COLO668 (cell line): ENCODE measurements around the gene PRKCD.
A peak's percentile ranks its signal among the peaks of the same experiment; 100 is the strongest.
"Not testable (repeated sequence)": the region's sequence is repeated elsewhere in the genome, so short reads cannot be mapped to it uniquely, and the experiment has no call there.

Source experiments
- DNase-seq: peaks from one replicate; lab custom pipeline; 2025; ENCODE audit not compliant: unreplicated experiment; lab: John Stamatoyannopoulos, UW

The PRKCD gene

GRCh38 chr3:53139906-53140846, 20.8 kb upstream of the PRKCD start:
- no peak for DNase-seq

DNA sequence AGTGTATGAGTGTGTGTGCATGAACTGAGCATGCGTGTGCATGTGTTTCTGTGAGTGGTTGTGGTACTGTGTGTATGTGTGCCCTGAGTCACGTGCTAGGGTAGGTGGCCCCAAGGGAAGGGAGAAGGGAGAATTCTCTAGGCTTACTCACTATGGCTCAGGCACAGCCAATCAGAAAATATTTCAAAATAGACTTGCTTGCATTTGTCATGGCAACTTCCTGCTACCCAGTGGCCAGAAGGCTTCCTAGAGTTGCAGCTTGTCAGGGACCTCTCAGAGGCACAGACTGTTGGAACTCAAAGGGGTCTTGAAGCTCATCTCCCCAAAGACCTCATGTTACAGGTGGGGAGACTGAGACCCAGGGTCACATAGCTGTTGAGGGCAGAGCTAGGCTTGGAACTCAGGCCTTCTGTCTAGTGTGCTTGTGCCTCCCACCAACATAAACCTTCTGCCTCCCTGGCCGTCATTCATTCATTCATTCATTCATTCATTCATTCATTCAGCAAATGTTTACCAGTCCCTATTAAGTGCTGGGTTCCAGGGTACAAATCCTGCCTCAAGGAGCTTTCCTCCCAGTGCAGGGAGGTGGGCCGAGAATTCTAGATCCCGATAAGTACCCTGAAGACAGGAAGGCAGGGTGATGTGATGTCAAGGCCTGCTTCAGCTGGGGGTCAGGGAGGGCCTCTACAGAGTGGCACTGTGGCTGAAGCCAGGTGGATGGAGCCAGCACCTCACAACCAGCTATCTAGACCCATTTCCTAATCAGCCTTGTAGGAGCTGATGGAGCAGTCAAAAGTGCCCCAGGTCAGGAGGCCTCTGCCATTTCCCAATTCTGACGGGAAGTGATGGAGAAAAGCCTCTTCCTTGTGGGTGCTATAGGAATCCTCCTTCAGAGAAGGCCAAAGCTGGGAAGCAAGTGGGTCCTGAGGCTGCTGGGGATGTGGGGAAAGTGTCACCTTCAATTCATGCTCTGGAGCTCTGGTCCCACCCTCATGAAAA, 19.9 kb upstream of the PRKCD start:
- DNase-seq = no peak

- no peak for DNase-seq
These were observed 18.0 kb upstream of the PRKCD start for GRCh38 chr3:53142986-53143385.

DNA sequence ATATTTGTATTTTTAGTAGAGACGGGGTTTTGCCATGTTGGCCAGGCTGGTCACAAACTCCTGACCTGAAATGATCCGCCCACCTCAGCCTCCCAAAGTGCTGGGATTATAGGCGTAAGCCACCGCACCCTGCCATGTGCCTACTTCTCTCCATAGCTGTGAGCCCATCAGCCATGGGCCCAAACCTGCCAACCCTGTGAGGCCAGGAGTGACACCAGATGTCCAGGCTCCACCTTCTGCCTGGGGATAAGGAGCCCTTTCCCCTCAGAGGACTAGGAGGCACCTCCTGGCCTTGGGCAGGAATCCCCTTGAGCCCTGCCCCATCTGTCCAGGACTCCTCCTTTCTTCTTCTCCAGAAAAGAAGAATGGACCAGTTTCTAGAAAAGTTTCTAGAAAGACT, 16.6 kb upstream of the PRKCD start:
- DNase-seq = no peak

DNA sequence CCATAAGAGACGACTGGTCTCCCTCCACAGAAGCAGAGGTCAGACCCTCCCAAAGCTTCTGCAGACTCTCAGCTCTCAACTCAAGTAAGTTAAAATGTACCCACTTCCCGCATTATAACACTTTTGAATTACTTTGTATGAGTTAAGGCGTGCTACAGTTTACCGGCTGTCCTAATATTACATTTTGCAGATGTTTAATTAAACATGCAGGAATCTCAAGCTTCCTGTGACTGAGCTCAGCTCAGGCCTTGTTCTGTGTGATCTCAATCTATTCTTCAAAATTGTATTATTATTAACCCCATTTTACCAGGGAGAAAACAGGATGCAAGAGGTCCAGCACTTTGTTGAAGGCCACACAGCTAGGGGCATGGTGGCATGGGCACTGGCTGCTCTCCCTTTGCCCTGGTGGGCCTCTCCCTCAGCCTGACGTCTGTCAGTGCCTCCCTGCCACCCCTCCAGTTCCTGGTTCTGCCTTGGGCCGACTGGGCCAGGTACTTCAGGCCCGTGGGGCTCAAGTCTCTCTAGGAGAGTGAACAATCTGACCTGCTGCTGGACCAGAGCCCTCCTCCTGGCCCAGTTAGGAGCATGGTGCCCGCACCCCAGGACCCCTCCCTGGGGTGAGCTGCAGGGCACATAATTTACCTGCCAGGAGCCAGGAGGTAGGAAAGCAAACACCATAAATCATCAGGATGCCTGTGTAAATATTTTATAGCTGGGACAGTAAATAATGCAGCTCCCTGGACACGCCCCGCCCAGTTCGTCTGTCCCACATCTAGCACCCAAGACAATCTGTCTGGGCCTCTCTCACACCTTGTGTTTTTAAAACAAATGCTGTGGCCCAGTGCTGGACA, 15.9 kb upstream of the PRKCD start:
- DNase-seq = peak; percentile 59

DNA sequence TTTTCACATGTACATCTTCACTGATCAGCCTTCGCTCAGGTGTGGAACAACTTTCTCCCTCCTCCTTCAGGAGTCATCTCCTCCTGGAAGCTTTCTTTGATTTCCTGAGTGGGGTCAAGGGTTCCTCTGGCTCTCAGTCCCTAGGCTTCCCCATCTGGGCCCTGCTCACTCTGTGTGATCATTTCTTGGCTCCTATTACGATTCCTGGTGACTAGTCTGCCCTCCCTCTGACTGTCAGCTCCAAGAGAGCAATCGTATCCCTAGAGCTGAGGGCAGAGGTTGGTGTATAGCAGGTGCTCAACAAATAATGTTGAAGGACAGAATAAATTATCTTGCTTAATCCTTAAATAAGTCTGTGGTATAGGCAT, 15.3 kb upstream of the PRKCD start:
- peak; percentile 24 for DNase-seq

GRCh38 chr3:53146319-53146891, 14.6 kb upstream of the PRKCD start:
- no peak for DNase-seq

- DNase-seq = no peak
These were observed 13.7 kb upstream of the PRKCD start for GRCh38 chr3:53147151-53147902.

GRCh38 chr3:53147903-53148400, 13.1 kb upstream of the PRKCD start:
- no peak for DNase-seq

GRCh38 chr3:53149006-53149690, 11.9 kb upstream of the PRKCD start:
- no peak for DNase-seq

DNA sequence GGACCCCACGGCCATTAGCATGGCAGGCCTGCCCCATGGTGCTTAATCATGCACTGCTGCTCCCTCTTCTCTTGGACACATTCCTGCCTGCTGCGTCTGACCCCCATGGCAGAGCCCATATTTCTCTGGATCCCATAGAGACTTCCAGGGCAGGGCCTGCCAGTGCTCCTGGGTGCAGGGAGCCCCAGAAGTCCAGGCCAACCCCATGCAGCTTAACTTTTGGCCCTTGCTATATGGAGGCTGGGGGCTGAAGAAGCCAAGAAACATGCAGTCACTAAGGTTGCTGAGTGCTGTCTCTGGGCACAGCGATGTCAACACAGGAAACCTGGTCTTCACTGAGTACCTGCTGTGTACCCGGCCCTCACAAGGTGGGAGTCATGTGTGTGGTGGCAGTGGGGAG, 11.3 kb upstream of the PRKCD start:
- no peak for DNase-seq

DNA sequence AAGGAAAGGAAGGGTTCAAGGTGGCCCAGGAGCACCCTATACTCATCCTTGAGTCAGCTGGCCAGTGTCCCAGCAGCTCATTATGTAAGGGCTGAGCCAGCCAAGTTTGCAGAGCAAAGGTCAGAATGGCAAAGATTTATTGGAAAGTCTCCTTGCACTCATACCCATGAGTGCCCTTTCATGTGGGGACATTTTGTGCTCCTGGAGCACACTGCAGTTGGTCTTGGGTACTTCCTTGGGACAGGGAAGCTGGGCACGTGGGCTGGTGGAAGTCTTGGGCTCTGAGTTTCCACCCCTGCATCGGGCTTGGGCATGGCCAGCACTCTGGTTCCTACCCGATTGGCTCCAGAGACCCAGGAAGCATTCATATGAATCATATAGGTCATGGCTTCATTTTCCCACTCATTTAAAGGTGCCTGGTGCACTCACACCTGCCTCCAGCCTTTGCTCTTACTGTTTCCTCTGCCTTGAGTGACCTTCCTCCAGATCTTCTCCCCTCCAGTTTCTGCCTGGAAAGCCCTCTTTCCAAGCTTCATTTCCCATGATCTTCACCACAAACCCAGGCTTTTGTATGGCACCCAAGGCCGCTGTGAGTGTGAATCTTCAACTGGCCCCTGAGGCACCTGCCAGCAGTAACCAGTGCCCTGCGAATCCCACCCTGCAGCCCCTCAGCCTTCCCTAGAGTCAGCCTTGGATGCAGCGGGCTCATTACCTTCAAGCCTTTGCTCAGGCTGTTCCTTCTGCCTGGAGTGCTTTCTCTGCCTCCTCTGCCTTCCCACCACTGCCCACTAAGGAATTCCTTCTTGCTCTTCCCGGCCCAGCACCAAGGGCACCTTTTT, 10.5 kb upstream of the PRKCD start:
- DNase-seq = no peak

GRCh38 chr3:53151086-53151438, 9.9 kb upstream of the PRKCD start:
- DNase-seq = not testable (repeated sequence)

DNA sequence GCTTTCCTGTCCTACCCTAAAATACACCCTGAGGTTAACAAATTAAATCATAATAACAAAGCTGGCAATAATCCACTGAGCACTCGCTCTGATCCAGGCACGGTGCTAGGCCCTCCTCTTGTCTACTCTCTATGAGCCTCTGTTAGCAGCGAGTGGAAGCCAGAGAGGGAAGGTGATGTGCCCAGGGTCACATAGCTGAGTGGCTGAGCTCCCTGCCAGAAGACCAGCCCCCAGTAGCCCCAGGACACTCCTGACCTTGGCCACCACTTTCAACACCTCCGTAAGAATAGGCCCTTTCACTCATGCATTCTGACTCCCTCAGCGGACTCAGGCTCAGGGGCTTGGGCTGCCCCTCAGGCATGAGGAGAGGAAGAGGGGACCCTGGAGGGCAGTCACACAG, 9.5 kb upstream of the PRKCD start:
- DNase-seq = no peak

GRCh38 chr3:53151870-53152660, 8.9 kb upstream of the PRKCD start:
- DNase-seq = no peak

DNA sequence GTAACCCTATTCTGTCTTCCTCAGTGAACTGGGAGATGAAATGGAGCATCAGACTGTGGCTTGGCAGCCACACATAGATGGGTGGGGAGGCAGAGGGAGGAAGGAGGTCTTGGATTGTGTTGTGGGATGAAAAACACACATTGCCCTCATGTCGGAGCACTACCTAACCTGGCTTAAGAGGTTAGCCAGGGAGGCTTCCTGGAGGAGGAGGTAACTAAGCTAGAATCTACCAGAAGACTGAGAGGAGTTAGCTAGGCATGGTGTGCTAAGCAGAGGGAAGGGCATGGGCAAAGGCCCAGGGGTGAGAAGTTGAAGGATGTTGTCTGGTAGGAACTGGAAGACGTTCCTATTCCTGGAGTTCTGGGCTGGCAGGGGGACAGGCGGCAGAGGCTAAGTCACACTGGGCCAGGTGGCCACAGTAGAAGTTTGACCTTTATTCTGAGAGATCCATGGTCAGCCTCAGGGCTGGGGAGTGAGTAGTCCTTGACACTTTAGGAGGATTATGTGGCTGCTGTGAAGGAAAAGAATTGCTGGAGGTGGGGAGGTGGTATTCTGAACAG, 7.7 kb upstream of the PRKCD start:
- no peak for DNase-seq

DNA sequence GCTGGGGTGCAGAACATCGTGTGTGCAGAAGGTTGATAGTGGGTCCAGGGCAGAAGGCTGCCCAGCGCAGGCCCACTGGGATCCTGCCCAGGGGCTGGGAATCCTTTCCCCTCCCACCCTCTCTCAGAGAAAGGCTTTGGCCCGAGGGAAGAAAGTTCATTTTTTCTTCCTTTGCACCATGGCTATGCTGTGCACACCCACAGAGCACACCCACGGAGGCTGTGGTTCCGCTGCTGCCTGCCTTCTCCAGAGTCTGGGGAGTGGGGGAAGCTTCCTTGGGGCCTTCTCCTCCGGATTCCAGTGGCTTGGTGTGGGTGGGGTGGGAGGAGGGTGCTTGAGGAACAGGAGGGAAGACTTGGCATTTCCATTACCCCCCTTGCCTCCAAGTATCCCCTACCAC, 7.0 kb upstream of the PRKCD start:
- DNase-seq = no peak
